Thoracic aorta (tissue), 2 donors: Measurements from ENCODE around the gene CADM2. TPM values are rescaled to one million over a fixed set of nuclear protein-coding genes. Genes with fewer than 3 reads are reported as not detected.

Source experiments
- ATAC-seq: fragments of 150-250 bp; one replicate; pipeline ENCODE4 v1.8.0; 2017; ENCODE audit warnings: low read depth; ENCODE audit not compliant: insufficient number of reproducible peaks, low FRiP score
- DNase-seq: peaks from one replicate; pipeline ENCODE4 v3.0.0-alpha.2; 2020; ENCODE audit warnings: low spot score
- H3K27ac ChIP-seq, 2 donors: fragments of 200-600 bp; sonication (generic); 1 replicate in 1 of 2; 2 replicates in 1 of 2; pipeline ENCODE4 v1.5.1; 2016; ENCODE audit warnings: mild to moderate bottlenecking in 2 of 2, moderate library complexity in 2 of 2
- H3K27me3 ChIP-seq: fragments of 200-600 bp; sonication (generic); replicated peaks from 2 replicates; pipeline ENCODE4 v1.6.0; 2016; ENCODE audit warnings: mild to moderate bottlenecking; ENCODE audit not compliant: insufficient read depth
- H3K36me3 ChIP-seq: fragments of 200-600 bp; sonication (generic); one replicate; pipeline ENCODE4 v1.5.1; 2016
- H3K4me1 ChIP-seq, 2 donors: fragments of 200-600 bp; sonication (generic); 1 replicate in 1 of 2; 2 replicates in 1 of 2; pipeline versions ENCODE4 v1.5.1 to v1.6.0; 2016; ENCODE audit warnings: low read depth in 2 of 2, mild to moderate bottlenecking in 1 of 2; ENCODE audit not compliant: control insufficient read depth in 1 of 2
- H3K4me3 ChIP-seq: fragments of 200-600 bp; sonication (generic); 2 replicates; pipeline ENCODE4 v1.5.1; 2016; ENCODE audit warnings: mild to moderate bottlenecking
- H3K9me3 ChIP-seq: fragments of 200-600 bp; sonication (generic); 2 replicates; pipeline ENCODE4 v1.5.1; 2016
- total RNA-seq, 2 donors: library from RNA; depleted of rRNA; stranded (reverse); fragments of >200 nt; gene quantifications; one replicate each; pipeline versions ENCODE4 v1.1.0 to v1.2.3, GENCODE V29; 2016
- TF ChIP-seq, protein P1 (sequence below): fragments of 200-600 bp; sonication (generic); IDR thresholded peaks from one replicate; pipeline ENCODE4 v1.5.1; 2019; ENCODE audit warnings: antibody characterized with exemption

Gene CADM2
- total RNA-seq, 2 donors from 2014 or later: 1.8 TPM; not detected in 1

DNA sequence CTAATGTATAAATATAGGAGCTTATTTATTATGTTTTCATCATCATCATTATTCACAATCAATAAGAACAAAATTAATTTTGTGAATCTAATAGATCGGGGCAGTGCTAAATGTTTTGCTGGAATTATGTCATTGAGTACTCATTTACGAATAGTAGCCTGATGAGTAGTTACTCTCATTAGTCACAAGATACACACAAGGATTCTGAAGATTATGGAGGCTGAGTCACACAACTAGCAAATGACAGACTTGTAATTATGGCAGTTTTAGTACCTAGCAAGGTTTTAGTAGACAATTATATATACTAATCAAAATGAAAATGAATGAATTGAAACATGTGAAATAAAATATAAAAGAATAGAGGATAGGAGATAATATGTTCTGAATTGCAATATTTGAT lies 954.2 kb downstream of the CADM2 start:
- no peak for DNase-seq
- Histone ChIP-seq H3K9me3 (no peaks in the 10 kb centered on the region), H3K36me3 (no peaks in the 10 kb centered on the region), H3K27me3 (no peaks in the 10 kb centered on the region), H3K4me1 (no peaks in the 10 kb centered on the region), H3K4me3 (no peak overlapping the region), H3K27ac (no peak overlapping the region)
- TF ChIP-seq, protein P1, sequence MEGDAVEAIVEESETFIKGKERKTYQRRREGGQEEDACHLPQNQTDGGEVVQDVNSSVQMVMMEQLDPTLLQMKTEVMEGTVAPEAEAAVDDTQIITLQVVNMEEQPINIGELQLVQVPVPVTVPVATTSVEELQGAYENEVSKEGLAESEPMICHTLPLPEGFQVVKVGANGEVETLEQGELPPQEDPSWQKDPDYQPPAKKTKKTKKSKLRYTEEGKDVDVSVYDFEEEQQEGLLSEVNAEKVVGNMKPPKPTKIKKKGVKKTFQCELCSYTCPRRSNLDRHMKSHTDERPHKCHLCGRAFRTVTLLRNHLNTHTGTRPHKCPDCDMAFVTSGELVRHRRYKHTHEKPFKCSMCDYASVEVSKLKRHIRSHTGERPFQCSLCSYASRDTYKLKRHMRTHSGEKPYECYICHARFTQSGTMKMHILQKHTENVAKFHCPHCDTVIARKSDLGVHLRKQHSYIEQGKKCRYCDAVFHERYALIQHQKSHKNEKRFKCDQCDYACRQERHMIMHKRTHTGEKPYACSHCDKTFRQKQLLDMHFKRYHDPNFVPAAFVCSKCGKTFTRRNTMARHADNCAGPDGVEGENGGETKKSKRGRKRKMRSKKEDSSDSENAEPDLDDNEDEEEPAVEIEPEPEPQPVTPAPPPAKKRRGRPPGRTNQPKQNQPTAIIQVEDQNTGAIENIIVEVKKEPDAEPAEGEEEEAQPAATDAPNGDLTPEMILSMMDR: no peak
- ATAC-seq: no peak

GRCh38 chr3:85922374-85922773 lies 963.6 kb downstream of the CADM2 start:
- no peak overlapping the region for H3K27ac ChIP-seq
- H3K36me3 ChIP-seq: no peaks in the 10 kb centered on the region
- no peaks in the 10 kb centered on the region for H3K9me3 ChIP-seq
- no peak overlapping the region for H3K4me3 ChIP-seq
- ATAC-seq (no peak), DNase-seq (no peak)
- no peaks in the 10 kb centered on the region for H3K27me3 ChIP-seq
- TF ChIP-seq, protein P1: no peak
- H3K4me1 ChIP-seq: no peaks in the 10 kb centered on the region

DNA sequence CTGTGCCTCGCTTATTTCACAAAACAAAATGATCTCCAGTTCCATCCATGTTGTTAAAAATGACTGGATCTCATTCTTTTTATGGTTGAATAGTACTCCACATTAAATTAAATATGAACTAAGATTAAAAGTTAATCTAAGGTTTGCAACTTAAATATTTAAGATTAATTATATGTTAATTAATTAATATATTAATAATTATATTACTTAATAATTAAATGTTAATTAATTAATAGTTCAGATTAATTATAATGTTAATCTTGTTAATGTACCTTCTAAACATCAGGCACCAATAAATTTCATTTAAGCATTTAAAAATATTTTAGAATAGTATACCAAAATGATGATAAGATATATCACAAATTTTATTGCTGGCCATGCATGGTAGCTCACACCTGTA lies 971.9 kb downstream of the CADM2 start:
- ATAC-seq (no peak), DNase-seq (no peak)
- H3K36me3 ChIP-seq: no peaks in the 10 kb centered on the region
- no peaks in the 10 kb centered on the region for H3K9me3 ChIP-seq
- no peaks in the 10 kb centered on the region for H3K27me3 ChIP-seq
- H3K4me1 ChIP-seq: no peaks in the 10 kb centered on the region
- no peak overlapping the region for H3K27ac ChIP-seq
- no peak overlapping the region for H3K4me3 ChIP-seq
- TF ChIP-seq, protein P1: no peak

DNA sequence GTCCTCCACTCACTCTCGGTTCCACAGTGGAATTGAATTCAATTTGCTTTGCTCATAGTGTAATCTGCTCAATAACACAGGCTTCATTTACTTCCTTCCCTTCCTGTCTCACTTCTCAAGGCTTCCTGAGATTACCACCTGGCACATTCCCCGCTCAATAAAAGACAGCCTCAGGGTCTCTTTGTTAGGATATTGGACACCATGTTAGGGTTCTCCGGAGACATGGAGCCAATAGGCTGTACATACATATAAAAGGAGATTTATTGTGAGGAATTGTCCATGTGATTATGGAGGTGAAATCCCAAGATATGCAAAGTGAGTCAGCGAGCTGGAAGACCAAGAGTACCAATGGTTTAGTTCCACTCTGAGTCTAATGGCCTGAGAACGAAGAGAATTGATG lies 974.5 kb downstream of the CADM2 start:
- DNase-seq: no peak
- Histone ChIP-seq H3K36me3 (no peaks in the 10 kb centered on the region), H3K27ac (no peak overlapping the region), H3K9me3 (no peaks in the 10 kb centered on the region), H3K4me1 (no peaks in the 10 kb centered on the region), H3K4me3 (no peak overlapping the region), H3K27me3 (no peaks in the 10 kb centered on the region)
- no peak for ATAC-seq
- TF ChIP-seq, protein P1: no peak

DNA sequence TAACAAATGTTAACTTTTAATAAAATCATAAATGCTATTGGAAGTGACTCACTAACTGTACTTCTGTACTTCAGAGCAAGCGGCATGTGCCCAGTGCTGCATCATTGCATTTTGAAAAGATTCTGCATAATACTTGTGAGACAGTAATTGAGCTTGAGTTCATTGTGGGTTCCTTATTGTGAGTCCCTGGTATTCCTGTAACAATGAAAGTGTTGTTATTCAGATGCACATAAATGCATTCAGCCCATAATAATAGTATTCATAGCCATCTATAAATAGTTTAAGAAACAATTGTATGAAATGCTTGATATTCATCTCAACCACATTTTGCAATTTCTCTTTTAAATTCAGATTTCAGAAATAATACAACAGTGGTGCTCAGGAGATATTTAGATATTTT lies 976.4 kb downstream of the CADM2 start:
- DNase-seq (no peak), ATAC-seq (no peak)
- Histone ChIP-seq H3K4me1 (no peaks in the 10 kb centered on the region), H3K4me3 (no peak overlapping the region), H3K27me3 (no peaks in the 10 kb centered on the region), H3K27ac (no peak overlapping the region), H3K9me3 (no peaks in the 10 kb centered on the region), H3K36me3 (no peaks in the 10 kb centered on the region)
- TF ChIP-seq, protein P1: no peak
